ENCODE data around the gene ZNF322. TPM values are rescaled to one million over a fixed set of nuclear protein-coding genes. Genes with fewer than 3 reads are reported as not detected.

ZNF322 gene
- polyA plus RNA-seq, 3 donors, result 2.0 to 5.1 (median 3.6) TPM

DNA sequence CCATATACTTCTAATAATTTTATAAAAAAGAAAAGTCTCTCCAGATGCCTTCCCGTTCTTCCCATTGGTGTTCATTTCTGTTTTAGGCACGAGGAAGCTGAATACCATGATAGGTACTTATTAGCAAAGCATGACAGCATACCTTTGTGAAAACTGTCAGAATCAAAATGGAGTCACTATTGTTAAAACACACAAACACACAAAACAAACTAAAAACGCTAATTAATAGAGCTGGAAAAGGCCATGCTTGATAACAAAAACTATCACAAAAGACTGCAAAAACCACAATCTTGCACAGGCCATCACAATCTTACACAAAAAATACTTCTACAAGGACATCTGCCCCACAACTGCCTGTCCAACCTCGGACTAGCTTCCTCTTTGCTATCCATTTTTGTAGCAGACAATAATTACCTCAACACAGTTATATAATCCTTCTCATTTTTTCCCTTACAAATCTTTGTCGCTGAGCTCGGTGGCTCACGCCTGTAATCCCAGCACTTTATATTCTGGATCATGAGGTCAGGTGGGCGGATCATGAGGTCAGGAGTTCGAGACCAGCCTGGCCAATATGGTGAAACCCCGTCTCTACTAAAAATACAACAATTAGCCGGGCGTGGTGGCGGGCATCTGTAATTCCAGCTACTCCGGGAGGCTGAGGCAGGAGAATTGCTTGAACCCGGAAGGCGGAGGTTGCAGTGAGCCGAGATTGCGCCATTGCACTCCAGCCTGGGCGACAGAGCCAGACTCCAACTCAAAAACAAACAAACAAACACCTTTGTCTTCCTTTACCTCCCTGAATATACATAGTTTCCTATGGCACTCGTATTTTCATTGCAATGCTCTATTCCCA, 66.0 kb downstream of the ZNF322 start:
- H3K4me2 ChIP-seq (replicated peaks; ENCODE audit: extremely low read depth, low read length, poor library complexity, severe bottlenecking), result no peak overlapping the region
- TF ChIP-seq, protein P1, sequence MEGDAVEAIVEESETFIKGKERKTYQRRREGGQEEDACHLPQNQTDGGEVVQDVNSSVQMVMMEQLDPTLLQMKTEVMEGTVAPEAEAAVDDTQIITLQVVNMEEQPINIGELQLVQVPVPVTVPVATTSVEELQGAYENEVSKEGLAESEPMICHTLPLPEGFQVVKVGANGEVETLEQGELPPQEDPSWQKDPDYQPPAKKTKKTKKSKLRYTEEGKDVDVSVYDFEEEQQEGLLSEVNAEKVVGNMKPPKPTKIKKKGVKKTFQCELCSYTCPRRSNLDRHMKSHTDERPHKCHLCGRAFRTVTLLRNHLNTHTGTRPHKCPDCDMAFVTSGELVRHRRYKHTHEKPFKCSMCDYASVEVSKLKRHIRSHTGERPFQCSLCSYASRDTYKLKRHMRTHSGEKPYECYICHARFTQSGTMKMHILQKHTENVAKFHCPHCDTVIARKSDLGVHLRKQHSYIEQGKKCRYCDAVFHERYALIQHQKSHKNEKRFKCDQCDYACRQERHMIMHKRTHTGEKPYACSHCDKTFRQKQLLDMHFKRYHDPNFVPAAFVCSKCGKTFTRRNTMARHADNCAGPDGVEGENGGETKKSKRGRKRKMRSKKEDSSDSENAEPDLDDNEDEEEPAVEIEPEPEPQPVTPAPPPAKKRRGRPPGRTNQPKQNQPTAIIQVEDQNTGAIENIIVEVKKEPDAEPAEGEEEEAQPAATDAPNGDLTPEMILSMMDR (IDR thresholded peaks at IDR 0.05), result no peak
- intact Hi-C loops (cut with micrococcal nuclease), result loop anchor here in 1 of 2 donors (10.0 kb wide), 2 partner anchors 249 to 551 kb away; a partner anchor contains a TSS

DNA sequence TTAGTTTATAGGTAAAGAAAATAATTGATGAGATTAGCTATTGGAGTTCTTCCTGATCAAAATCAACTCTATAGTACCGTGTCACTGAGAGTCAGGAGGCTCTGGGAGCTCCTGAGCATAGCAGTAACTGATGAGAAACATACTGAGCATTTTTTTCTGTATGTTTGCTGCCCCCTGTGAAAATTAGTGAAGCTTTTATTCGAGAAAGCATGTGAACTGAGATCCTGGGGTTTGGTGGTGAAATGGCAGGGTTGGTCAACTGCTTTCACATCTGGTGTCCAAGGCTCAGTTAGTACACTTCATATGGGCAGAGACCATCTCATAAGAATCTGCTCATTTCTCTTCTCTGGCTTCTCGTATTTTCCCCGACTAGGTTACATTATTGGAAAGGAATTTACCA, 66.9 kb downstream of the ZNF322 start:
- intact Hi-C loops (cut with micrococcal nuclease), result loop anchor here in 1 of 2 donors (10.0 kb wide), 2 partner anchors 248 to 552 kb away; a partner anchor contains a TSS
- H3K27me3 Mint-ChIP-seq (ENCODE audit: low read depth in 3 of 3), result peaks cover 20 to 33% (median 28%) of the 10 kb centered on the region in 3 donors
- H3K4me3 Mint-ChIP-seq, result no peak overlapping the region
- Histone ChIP-seq H3K36me3 (replicated peaks in 1 of 2; ENCODE audit: control insufficient read depth in 1 of 2, insufficient read depth in 2 of 2, low read length in 2 of 2) (no peaks in the 10 kb centered on the region), H3K9ac (ENCODE audit: insufficient read depth, low read length, poor library complexity, severe bottlenecking) (no peak overlapping the region), H3K27me3 (ENCODE audit: control insufficient read depth in 2 of 2, insufficient read depth in 2 of 2, low read length in 2 of 2) (peaks cover 21 to 31% of the 10 kb centered on the region in 2 donors), H3K4me2 (replicated peaks; ENCODE audit: extremely low read depth, low read length, poor library complexity, severe bottlenecking) (no peak overlapping the region), H3K27ac (ENCODE audit: low read depth in 1 of 2, low read length in 2 of 2) (no peak overlapping the region), H3K4me3 (replicated peaks in 1 of 3; ENCODE audit: low read depth in 2 of 3, low read length in 3 of 3) (no peak overlapping the region), H3K9me3 (replicated peaks in 1 of 2; ENCODE audit: control insufficient read depth in 1 of 2, insufficient read depth in 1 of 2, low read length in 2 of 2) (no peaks in the 10 kb centered on the region), H4K20me1 (ENCODE audit: insufficient read depth, low read length) (no peaks in the 10 kb centered on the region), H3K4me1 (ENCODE audit: control insufficient read depth in 1 of 2, insufficient read depth in 2 of 2, low read length in 2 of 2) (peaks cover 15 to 31% of the 10 kb centered on the region in 2 donors), H3K79me2 (ENCODE audit: insufficient read depth, low read length) (peaks cover 9% of the 10 kb centered on the region), H2AFZ (ENCODE audit: insufficient read depth, low read depth, low read length, poor library complexity, severe bottlenecking) (no peak overlapping the region)
- WGBS (ENCODE audit: insufficient coverage), result no CpG with 5 or more reads among the region's 4 CpGs
- TF ChIP-seq, protein P1 (IDR thresholded peaks at IDR 0.05), result no peak
- DNase-seq, result no peak
- no peak overlapping the region for H3K27ac Mint-ChIP-seq
- peaks cover 22% of the 10 kb centered on the region for H3K4me1 Mint-ChIP-seq
- no peaks in the 10 kb centered on the region for H3K36me3 Mint-ChIP-seq
- peaks cover 0 to 6% (median 3%) of the 10 kb centered on the region in 7 donors for H3K9me3 Mint-ChIP-seq

More for the DNA sequence above, 66.0 kb downstream of the ZNF322 start:
- H3K36me3 Mint-ChIP-seq, result peaks cover 7% of the 10 kb centered on the region in 2 donors
- H3K9ac ChIP-seq (ENCODE audit: insufficient read depth, low read length, poor library complexity, severe bottlenecking), result no peak overlapping the region
- peaks cover 19 to 39% of the 10 kb centered on the region in 2 donors for H3K4me1 ChIP-seq (ENCODE audit: control insufficient read depth in 1 of 2, insufficient read depth in 2 of 2, low read length in 2 of 2)
- DNase-seq, result no peak
- H3K9me3 ChIP-seq (replicated peaks in 1 of 2; ENCODE audit: control insufficient read depth in 1 of 2, insufficient read depth in 1 of 2, low read length in 2 of 2), result no peaks in the 10 kb centered on the region
- H4K20me1 ChIP-seq (ENCODE audit: insufficient read depth, low read length), result no peaks in the 10 kb centered on the region
- peak overlapping the region in 1 of 2 donors; percentile 67 for H3K4me3 Mint-ChIP-seq
- no peak overlapping the region for H3K4me3 ChIP-seq (replicated peaks in 1 of 3; ENCODE audit: low read depth in 2 of 3, low read length in 3 of 3)
- H3K27me3 ChIP-seq (ENCODE audit: control insufficient read depth in 2 of 2, insufficient read depth in 2 of 2, low read length in 2 of 2), result peaks cover 21 to 31% of the 10 kb centered on the region in 2 donors
- peaks cover 0 to 6% (median 3%) of the 10 kb centered on the region in 7 donors for H3K9me3 Mint-ChIP-seq
- H3K27ac ChIP-seq (ENCODE audit: low read depth in 1 of 2, low read length in 2 of 2), result no peak overlapping the region
- H2AFZ ChIP-seq (ENCODE audit: insufficient read depth, low read depth, low read length, poor library complexity, severe bottlenecking), result no peak overlapping the region
- H3K27me3 Mint-ChIP-seq (ENCODE audit: low read depth in 3 of 3), result peaks cover 19 to 33% (median 30%) of the 10 kb centered on the region in 3 donors
- H3K4me1 Mint-ChIP-seq, result peaks cover 28% of the 10 kb centered on the region
- H3K79me2 ChIP-seq (ENCODE audit: insufficient read depth, low read length), result peaks cover 17% of the 10 kb centered on the region
- 51% methylated on average over 13 of the region's 20 CpGs for WGBS (ENCODE audit: insufficient coverage)
- peaks cover 5 to 7% of the 10 kb centered on the region in 2 donors for H3K36me3 ChIP-seq (replicated peaks in 1 of 2; ENCODE audit: control insufficient read depth in 1 of 2, insufficient read depth in 2 of 2, low read length in 2 of 2)
- no peak overlapping the region for H3K27ac Mint-ChIP-seq
